HG03457 (cell line): ENCODE results near the gene TLR9.

Source experiments
- ATAC-seq: cut with Tn5 transposase; IDR thresholded peaks from one replicate; pipeline ENCODE4 v1.9.1; 2021; ENCODE audit warnings: moderate number of reproducible peaks; ENCODE audit not compliant: unreplicated experiment

TLR9 gene

GRCh38 chr3:52175416-52176179 lies 49.8 kb downstream of the TLR9 start:
- no peak for ATAC-seq

DNA sequence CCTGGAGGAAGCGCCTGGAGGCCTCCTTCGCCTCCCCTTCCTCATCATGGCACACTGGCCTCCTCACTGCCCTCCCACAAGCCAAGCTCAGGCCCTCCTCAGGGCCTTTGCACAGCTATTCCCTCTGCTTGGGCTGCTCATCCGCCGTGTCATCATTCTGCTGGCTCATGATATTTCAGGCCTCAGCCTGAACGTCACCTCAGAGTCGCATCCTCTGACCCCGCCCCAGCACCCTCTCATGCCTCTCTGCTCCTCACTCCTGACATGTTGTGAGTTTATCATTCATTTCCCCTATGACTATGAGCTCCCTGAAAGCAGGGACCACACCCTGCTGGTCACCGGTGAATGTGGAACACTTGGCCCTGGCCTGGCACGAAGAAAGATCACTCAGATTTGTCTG lies 50.5 kb downstream of the TLR9 start:
- no peak for ATAC-seq

DNA sequence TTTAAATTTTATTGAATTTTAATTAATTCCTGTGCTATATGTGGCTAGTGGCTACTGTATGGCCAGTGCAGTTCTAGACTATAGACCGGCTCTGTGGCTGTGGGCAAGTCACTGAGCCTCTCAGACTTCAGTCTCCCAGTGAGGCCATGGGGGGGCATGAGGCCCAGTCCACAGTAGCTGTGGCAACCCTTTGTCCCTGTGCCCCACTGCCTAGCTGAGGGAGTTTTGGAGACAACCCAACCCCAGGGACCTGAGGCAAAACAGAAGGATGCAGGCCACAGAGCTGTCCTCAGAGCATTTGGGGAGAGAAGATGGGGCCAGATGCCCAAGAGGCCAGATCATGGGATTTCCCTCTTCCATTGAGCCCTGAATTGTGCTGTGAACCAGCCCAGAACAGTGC lies 52.3 kb downstream of the TLR9 start:
- no peak for ATAC-seq

DNA sequence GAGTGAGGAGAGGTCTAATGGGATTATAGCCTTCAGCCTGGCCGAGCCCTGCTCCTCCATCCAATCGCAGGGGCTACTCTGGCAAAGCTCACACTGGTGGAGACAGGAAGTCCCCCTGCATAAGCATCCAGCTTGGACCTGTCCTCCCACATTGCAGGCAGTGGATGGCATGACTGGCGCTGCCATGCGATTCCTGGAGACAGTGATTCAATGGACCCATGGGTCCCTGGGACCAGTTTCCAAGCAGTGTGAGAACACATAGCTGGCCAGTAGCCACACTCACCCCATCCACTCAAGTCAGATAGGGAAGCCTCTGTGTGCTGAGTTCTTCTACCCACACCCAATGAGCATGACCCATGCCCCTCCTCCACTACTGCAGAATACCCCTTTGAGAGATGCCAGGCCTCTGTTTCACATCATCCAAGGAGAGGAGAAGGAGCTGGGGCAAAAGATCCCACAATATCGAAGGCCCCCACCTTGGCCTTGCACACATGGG lies 53.1 kb downstream of the TLR9 start:
- ATAC-seq: no peak

- no peak for ATAC-seq
Measured at GRCh38 chr3:52171514-52172261, 53.8 kb downstream of the TLR9 start.
